Dermis blood vessel endothelial cell (primary cell): ENCODE measurements around the gene HIPK2. TPM values are rescaled to one million over a fixed set of nuclear protein-coding genes. Genes with fewer than 3 reads are reported as not detected.
"Not testable (repeated sequence)": the region's sequence is repeated elsewhere in the genome, so short reads cannot be mapped to it uniquely, and the experiment has no call there.

Source experiments
- DNase-seq: peaks from one replicate; pipeline ENCODE4 v3.0.0; 2010
- total RNA-seq: library from RNA; depleted of rRNA; stranded (reverse); fragments of >200 nt; gene quantifications from 2 replicates; pipeline ENCODE4 v1.2.3, GENCODE V29; 2014

HIPK2 gene
- total RNA-seq, 1 donor from 2014 or later, result 11.6 TPM

DNA sequence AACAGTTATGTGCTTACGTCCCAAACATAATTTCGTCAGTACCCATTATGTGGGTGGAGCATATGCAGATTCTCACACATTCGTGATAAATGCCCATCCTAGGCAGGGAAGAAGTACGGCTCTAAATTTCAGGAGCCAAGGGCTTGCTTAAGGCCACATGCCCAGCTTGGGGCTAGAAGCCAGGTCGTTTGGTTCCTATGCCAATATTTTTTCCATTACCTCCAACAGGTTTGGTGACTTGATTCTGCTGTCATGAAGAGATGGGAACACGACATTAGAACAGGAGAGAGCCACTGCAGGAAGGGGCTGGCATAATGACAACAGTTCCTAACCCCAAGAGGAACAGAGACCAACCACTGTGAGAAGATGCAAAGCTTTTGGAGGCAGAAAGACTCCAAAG is 85.1 kb downstream of the HIPK2 start:
- DNase-seq, result no peak

DNA sequence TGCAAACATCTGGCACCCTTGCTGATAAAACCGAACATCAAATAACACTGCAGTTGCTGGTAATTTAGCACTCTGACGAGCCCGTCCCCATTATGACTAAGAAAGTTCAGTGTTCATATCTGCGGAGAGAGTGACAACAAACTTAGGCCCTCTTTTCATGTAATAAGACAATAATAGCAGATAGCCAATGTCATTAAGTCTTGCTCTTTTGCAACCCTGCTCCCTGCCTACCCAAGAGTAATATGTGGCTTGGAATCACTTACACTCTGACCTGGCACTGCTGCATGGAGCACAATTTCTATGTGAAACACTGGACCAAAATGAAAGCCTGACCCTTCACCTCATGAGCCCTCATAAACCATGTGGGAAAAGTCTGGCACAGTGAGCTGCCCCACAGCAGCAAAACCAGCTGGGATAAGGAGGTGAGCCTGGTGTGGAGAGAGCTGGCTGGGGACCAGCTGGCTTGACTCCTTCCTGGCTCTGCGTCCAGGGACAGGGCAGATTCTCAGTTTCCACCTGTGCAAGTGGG is 86.5 kb downstream of the HIPK2 start:
- DNase-seq, result no peak

DNA sequence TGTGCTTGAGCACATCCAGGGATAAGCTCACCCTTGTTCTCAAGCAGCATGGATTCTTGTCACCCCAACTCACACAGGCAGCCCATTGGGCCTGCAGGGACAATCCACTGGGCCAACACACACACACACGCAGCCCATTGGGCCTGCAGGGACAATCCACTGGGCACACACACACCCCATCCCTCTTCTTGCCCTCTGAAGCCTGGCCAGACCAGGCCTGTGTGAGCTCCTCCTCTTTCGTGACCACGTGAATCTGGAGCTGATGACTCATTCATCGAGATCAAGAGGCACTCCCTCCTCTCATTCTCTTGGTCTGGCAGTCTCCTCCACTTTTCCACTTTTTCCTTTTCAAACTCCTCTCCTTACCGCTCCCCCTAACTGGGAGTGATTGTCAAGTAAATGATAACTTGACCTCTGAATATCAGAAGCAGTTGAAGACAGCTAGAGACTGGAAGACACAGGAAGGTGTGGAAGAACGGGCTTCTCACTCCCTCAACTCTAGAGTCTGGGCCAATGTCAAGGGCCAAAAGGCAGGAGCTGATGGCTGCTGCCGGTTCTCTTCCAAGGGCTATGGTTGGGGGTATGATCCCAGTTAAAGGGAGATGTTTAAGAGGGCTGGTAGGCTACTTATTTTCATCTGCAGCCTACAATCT is 89.7 kb downstream of the HIPK2 start:
- DNase-seq, result no peak

DNA sequence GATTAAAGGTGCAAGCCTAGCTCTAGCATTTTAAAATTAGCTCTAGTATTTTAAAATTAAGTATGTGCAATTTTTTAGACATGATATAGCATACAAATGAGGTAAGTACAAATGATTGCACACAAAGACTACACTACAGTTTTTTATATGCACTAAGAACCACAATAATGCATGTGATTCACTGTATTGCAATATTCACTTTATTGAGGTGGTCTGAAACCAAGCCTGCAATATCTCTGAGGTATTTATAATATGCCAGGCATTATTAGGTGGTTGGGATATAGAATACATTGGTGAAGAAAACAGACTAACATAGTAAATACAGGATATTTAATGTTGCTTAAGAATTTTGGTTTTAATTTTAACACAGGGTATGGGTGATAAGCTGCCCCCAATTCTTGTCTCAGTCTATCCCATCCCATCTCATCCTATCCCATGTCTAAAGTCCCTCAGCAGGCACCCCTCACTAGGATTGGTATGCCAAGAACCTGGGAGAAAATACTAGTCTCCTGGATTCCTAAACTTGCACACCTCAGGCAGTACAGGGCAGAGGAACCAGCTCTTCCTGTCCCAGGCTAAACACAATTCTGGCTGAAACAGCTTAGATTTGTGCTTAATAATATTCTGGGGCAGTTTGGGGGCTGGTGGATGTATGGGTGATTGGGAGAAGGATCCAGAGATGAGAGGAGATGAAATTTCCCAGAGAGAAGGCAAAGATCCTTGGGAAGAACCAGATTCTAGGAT is 90.4 kb downstream of the HIPK2 start:
- DNase-seq, result no peak

DNA sequence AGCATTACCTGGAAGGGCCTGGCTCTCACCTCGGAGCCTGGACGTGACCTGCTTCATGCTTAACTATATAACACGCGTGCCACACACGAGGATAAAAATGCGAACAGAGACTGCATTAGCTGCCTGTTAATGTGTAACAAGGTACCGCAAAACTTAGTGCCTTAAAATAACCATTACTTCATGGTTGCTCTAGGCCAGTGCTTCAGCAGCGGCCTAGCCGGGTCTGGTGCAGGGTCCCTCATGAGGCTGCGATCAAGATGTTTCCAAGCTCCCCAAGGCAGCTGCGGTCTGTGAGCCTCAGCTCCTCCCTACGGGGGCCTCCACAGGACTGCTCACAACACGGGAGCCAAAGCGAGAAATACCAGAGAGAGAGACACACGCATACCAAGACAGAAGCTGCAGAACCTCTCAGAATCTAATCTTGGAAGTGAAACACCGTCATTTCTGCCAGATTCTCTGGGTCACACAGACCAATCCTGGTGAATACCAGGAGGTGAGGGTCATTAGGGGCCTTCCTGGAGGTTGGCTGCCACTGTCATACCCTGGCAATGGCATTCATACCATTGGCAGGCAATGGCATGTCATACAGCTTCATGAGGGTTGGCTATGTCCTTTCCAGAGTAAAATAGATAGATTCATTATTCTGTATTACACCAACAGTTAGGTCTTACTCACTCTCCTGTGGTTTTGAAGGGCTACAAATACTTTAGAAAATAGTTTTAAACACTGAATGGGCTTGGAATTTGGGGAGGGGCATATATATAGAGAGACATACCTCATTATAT is 94.5 kb downstream of the HIPK2 start:
- no peak for DNase-seq

DNA sequence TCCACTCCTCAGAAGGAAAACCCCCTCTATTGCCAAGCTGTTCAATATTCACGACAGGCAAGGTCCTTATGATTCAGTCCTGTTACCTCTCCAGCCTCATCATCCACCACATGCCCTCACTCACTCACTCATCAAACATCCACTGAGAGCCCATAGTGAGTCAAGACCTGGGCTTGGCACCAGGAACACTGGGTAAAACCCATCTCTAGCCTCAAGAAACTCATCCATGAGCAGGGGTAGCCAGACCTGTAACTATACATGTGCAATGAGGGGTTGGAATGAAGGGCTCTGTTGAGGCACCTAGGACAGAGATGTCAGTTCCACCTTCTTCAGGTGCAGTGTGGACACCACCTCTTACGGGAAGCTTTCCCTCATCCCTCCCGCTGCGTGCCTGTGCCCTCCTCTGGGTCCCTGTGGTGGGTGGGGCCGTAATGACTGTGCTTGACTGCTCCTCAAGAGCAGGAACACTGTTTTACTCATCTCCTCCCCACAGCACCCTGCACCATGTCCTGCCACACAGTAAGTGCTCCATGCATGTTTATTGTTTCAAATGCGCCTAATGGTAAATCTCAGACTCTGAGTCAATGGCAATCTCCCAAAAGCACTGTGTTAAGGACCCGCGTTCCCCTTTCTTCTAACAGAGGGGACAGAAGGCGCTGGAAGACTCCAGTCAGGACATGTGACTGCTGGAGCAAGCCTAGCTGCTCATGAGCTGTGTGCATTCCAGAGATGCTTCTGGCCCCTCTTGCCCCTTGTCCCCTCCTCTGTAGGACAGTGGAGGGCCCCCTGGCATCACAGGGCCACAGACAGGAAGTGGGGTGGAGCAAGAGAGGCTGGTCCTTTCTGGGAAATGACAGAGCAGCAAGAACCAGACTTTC is 95.4 kb downstream of the HIPK2 start:
- peak; percentile 27 for DNase-seq

DNA sequence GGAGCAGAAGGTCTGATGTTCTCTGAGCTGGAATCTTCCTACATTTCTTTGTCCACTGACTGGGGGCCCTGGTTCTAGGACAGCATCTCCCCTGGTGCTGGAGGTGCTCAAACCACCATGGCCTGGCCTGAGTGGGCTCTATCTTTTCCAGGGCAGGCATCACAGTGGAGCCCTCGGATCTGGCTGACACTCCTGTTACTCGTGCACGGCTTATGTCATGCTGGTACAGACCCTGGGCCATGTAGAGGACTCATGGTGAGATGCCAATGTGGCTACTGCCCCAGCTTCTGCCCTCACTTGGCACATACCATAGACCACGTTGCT is 96.0 kb downstream of the HIPK2 start:
- no peak for DNase-seq

DNA sequence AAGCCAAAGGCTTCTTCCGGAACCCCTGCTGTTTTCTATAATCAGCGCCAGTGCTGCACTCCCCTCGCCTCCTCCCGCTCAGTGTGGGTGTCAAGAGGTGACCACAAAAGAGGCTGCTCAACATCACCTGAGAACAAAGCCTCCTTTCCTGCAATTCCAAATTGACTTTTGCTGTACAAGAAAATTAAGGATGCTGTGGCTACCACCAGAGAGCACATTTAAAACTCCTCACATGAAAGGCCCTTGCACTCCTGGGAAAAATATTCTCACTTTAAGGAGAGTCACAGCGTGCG is 96.4 kb downstream of the HIPK2 start:
- DNase-seq, result no peak

DNA sequence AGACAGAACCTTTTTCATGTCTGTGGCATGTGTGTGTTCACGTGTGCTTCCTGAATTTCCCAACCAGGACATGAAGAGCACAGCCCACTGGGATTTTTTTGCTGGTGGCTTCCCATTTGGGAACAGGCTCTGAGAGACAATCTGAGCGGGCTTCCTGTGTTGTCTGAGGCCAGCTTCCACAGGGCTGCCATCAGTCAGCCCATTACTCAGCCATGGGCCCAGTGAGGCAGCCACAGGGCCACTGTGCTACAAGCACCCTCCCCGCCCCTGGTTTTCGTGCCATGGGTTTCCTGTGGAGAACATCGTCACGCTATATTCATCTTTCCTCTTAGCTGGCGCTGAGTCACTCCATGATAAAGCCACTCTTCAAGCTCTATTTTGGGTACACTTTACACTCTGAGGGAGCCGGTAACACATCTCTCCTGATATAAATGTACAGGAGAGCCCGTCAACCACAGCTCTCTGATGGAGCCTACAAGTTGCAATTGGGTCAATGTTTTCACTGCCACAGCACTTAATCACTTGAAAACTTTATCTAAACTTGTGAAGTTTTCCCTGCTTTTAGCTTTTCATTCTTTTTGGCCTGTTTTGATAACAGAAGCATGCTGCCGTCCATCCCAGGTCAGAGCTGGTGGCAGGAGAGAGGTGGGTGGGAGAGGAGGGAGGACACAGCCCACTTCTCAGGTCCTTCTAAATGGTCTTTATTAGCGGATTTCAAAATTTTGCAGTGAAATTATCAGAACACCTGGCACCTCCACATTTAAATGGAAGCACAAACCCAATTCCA is 96.9 kb downstream of the HIPK2 start:
- peak; percentile 92 for DNase-seq

DNA sequence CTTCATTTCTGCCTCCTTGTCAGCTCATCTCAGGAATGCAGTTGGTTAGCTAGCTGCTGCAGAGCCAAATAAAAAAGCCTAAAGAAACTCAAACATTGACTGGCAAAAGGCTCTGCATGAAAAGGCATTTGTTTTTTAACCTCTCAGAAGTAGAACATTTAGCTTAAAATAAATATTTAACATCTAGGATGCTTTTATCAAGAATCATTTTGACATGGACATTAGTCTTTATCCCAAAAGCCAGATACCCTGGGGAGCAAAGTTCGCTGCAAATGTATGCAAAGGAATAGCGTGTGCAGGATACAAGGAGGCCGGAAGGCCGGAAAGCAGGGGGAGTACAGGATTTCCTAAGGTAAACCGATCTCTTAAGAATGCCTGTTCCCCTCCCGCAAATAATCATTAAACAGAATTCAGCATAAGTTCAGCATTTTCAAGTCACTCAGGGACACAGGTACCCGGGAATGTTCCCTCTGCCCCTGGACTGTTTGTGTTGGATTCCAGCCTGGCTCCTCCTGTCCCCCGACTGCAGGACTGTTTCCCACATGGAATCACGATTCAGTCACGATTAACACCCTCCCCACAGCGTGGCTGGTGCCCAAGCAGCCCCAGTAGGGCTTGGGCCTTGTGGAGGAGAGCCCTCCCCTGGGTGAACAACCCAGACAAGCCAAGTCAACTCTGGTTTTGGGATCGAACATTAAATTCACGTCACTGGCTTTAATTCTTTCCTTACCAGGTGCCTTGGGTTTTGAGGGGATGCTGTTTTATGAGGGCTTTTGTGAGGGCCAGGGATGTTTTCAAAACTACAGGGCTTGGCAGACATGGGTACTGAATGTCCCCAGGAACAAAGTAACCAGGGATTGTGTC is 97.8 kb downstream of the HIPK2 start:
- DNase-seq, result peak; percentile 59

DNA sequence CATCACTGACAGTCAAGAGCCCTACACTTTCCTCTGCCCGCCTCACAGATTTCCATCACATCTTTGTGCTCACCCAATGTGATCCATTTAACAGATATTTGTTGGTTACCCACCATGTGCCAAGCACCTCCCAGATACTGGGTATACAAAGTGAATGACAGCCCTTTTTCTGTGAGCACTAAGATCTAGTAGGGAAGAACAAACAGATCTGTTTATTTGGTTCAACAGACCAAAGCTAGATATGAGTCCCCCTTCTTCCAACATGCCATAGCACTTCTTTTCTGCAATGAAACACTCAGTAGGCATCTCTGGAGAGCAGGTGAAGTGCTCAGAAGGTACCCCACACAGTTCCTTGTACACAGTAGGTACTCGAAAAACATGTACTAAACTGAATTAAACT is 101.4 kb downstream of the HIPK2 start:
- DNase-seq, result no peak

DNA sequence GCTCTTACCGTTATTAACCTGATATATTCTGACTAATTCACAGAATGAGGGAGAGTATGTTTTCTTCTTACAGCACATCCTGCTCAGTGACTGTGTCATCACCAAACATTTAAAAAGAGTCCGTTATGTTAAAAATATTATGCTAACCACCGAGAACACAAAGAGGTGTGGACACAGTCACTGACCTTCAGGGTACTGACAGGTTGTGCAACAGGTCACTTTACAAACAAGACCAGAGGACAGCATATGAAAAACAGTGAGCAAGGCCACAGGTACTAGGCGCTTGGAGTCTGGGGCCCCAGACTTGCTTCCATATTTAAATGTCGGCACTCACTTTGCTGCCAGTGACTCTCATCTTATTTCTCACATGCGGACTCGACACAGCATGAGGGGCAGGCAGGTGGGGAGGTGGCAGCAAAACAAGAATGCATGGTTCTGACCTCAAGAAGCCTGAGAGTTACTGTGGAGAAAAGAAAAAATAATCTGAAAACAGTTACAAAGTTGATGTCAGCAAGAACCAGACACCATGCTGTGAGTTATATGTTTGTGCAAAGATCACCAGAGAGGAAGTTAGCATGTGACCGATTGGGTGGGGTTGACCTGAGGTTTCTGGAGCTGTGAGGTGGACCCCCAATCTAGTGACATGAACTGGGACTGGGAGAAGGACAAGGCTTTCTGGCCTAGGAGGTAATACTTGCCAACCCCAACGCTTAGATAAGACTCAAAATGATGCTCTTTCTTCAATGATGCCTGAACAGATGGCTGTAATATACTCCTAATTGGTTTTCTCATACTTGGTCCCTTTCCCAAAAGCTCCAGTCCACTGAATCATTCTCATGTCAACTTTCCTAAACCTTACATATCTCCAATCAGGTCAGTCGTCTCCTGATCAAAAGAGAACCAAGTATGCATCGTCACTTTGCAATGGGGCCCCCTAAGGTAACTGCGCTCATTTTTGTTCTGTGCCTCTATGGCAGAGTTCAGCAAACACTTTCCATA is 102.4 kb downstream of the HIPK2 start:
- no peak for DNase-seq

DNA sequence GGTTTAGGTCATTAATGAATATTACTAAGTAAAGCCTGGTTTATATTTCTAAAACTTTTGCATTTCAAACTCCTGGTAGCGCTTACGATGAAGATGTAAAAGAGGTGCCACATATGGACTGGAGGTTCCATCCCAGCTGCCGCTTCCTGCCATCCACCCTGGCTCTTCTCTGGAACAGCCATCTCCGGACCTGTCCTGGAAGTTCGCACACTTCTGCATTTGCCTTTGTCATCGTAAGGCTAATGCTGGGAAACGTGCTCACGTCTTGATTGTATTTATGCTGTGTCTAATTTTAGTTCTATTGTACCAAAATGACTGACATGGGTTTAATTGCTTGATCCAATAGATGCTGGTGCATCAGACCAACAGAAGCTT is 103.1 kb downstream of the HIPK2 start:
- DNase-seq, result no peak

DNA sequence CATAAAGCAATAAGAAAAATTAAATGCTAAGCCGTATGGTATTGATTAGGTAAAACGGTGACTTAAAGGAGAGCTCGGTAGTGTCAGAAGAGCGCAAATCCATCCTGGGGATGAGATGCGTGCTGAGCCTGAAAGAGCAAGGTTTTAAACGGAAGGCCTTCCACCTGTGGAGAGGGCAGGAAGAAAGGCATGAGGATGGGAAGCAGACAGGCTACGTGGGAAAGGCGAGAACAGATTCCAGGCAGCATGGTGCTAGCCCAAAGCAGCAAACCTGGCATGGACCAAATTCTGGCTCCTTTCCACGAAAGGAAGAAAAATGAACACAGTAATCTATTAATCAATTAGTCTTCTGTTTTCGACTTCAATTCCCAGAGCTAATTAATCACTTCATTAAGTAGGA is 103.5 kb downstream of the HIPK2 start:
- DNase-seq, result no peak

DNA sequence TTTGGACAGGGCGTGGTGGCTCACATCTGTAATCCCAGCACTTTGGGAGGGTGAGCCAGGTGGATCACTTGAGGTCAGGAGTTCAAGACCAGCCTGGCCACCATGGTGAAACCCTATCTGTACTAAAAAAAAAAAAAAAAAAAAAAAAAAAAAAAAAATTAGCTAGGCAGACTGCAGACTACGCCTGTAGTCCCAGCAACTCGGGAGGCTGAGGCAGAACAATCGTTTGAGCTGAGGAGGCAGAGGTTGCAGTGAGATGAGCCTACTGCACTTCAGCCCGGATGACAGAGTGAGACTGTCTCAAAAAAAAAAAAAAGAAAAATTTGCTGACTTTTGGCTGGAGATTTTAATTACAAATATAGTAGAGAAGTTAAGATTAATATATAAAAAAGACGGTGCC is 104.0 kb downstream of the HIPK2 start:
- no peak for DNase-seq

DNA sequence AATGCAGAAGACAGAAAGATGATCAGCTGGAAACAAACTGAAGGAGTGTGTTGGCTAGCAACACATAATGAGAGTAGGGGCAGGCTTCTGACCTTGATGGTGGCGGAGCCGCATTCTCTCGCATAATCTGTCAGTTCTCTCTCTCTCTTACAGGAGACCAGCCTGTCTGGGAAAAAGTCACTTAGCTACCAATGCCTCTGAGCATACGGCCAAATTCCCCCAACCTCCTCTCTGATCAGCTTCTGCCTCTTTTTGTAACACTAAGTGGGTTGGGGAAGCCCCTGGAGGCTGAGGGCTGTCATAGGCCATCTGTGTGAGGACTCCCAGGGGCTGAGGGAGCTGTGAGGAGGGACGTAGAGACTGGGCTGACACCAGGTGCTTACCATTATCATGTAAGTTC is 104.6 kb downstream of the HIPK2 start:
- no peak for DNase-seq

DNA sequence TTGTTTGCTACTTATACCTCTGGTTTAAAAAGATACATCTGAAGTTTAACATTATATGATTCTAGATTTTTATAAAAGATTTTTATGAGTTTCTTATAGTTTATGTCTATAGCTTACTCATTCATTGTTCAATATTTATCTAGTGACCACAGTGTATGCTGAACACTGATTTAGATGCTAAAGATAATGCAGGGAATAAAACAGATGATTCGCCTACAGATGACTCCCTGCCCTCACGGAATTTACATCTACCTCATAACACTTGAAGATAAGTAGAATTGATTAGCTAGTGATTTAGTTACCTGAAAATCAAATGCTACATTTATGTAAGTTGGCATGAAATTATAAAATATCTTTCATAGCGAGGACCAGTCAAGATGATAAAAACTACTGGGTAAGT is 105.8 kb downstream of the HIPK2 start:
- no peak for DNase-seq

DNA sequence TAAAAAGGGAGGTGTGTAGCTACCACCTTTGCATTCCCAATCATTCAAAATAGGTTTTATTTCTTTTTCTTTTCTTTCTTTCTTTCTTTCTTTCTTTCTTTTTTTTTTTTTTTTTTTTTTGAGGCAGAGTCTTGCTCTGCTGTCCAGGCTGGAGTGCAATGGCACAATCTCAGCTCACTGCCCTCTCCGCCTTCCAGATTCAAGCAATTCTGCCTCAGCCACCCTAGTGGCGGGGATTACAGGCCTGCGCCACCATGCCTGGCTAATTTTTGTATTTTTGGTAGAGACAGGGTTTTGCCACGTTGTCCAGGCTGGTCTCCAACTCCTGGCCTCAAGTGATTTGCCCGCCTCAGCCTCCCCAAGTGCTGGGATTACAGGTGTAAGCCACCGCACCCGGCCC is 107.1 kb downstream of the HIPK2 start:
- DNase-seq, result not testable (repeated sequence)
